ENCODE results near the gene C1orf210. TPM values are rescaled to one million over a fixed set of nuclear protein-coding genes. Genes with fewer than 3 reads are reported as not detected.

The C1orf210 gene
- total and polyA plus RNA-seq, 2 of the 4 experiments (the other 2 are of a cell fraction) = not detected

- H2BK120ac ChIP-seq (ENCODE audit: low read depth, low read length) = no peak overlapping the region
- POLR2A ChIA-PET (ENCODE audit: unreplicated experiment) = no interaction called here
- H3K36me3 ChIP-seq (ENCODE audit: control insufficient read depth, insufficient read depth, low read length) = no peaks in the 10 kb centered on the region
- dilution Hi-C loops (cut with HindIII; ENCODE audit: low sequenced_read_pairs, unreplicated experiment) = no loop called here
- H3K27ac ChIP-seq (ENCODE audit: insufficient read depth, low read length) = no peak overlapping the region
- peaks cover 10% of the 10 kb centered on the region; the same call in 1 of the 2 replicates for H3K27me3 ChIP-seq (ENCODE audit: control insufficient read depth, insufficient read depth, low read length)
- no peak overlapping the region for H2BK15ac ChIP-seq (ENCODE audit: low read depth, low read length)
- H3K14ac ChIP-seq (replicated peaks; ENCODE audit: low read depth, low read length) = no peak overlapping the region
- TF ChIP-seq NFE2L2 (IDR thresholded peaks at IDR 0.05; ENCODE audit: low read depth, low read length) (no peak), SMC3 (IDR thresholded peaks at IDR 0.05; ENCODE audit: low read depth, low read length) (no peak), BHLHE40 (IDR thresholded peaks at IDR 0.05; ENCODE audit: low read depth, low read length) (no peak), RCOR1 (IDR thresholded peaks at IDR 0.05; ENCODE audit: insufficient replicate concordance, low read length) (no peak), CEBPB (IDR thresholded peaks at IDR 0.05; ENCODE audit: low read depth, low read length) (no peak), POLR2A (IDR thresholded peaks at IDR 0.05; ENCODE audit: low read depth, low read length) (no peak)
- H4K91ac ChIP-seq (ENCODE audit: insufficient read depth, low read depth, low read length) = no peak overlapping the region
- in situ Hi-C loops (cut with MboI; ENCODE audit: low sequenced_read_pairs) = no loop called here
- H3K4me3 ChIP-seq (ENCODE audit: insufficient read depth, low read depth, low read length) = no peak overlapping the region
- no peak overlapping the region for H4K5ac ChIP-seq (ENCODE audit: low read depth, low read length)
- no peak overlapping the region for H3K4me2 ChIP-seq (ENCODE audit: low read depth, low read length)
- no peaks in the 10 kb centered on the region; the same call in 1 of the 2 replicates for H3K9me1 ChIP-seq (ENCODE audit: insufficient read depth, low read length)
- H2AK9ac ChIP-seq (replicated peaks; ENCODE audit: low read depth, low read length, poor library complexity) = no peak overlapping the region
- no peaks in the 10 kb centered on the region for H4K20me1 ChIP-seq (ENCODE audit: insufficient read depth, low read length)
- 91% methylated on average over 33 of the region's 46 CpGs; no CpG with 5 or more reads in 1 of the 2 experiments for WGBS, 2 experiments (ENCODE audit: extremely low coverage in 2 of 2, insufficient read length in 1 of 2)
- 0 out of 2 replicates have a peak, but pooled peaks cover 3% of the 10 kb centered on the region for H3K4me1 ChIP-seq (ENCODE audit: control insufficient read depth, insufficient read depth, low read length)
- no peak overlapping the region for H2BK5ac ChIP-seq (ENCODE audit: low read depth, low read length, poor library complexity, severe bottlenecking)
- no peaks in the 10 kb centered on the region for H3K9me3 ChIP-seq (ENCODE audit: control insufficient read depth, insufficient read depth, low read length)
- DNase-seq (no peak), ATAC-seq (ENCODE audit: low read depth) (no peak)
- BruUV-seq (replicated peaks) = no TSS peak
- H3K4ac ChIP-seq (ENCODE audit: low read depth, low read length) = no peak overlapping the region
- H3K56ac ChIP-seq (ENCODE audit: extremely low read depth, insufficient read depth, low read length) = no peak overlapping the region
- intact Hi-C loops (cut with micrococcal nuclease) = no loop called here
- H2BK20ac ChIP-seq (ENCODE audit: low read depth, low read length) = no peak overlapping the region
- H3K18ac ChIP-seq (ENCODE audit: low read depth, low read length) = no peak overlapping the region
- no peaks in the 10 kb centered on the region for H3K79me1 ChIP-seq (ENCODE audit: low read depth in 1 of 2, low read length in 2 of 2)
- CTCF ChIA-PET = no interaction called here
- H4K8ac ChIP-seq (ENCODE audit: low read depth in 2 of 2, low read length in 2 of 2) = no peak overlapping the region
- no peak overlapping the region for H3K9ac ChIP-seq (ENCODE audit: low read depth, low read length)
- H3K23ac ChIP-seq (ENCODE audit: low read depth, low read length) = no peak overlapping the region
- no peak overlapping the region for H2AK5ac ChIP-seq (ENCODE audit: low read depth, low read length)
- no peak overlapping the region for H2AFZ ChIP-seq (replicated peaks; ENCODE audit: low read length, poor library complexity)
Observed at GRCh38 chr1:43272576-43273571, 12.5 kb downstream of the C1orf210 start.
